HEK293 (cell line): Measurements from ENCODE around the gene CSN2.

Source experiments
- ZBTB17 ChIP-seq: fragments of 450-650 bp; formaldehyde crosslinking; IDR thresholded peaks from 2 replicates; pipeline ENCODE4 v1.5.1; 2016; ENCODE audit warnings: missing biosample characterization, missing genetic modification characterization
- ZNF660 ChIP-seq: fragments of 450-650 bp; IDR thresholded peaks from 2 replicates; pipeline ENCODE4 v1.5.1; 2018; ENCODE audit warnings: missing biosample characterization, mild to moderate bottlenecking, missing genetic modification characterization
- ZNF776 ChIP-seq: fragments of 450-650 bp; formaldehyde crosslinking; IDR thresholded peaks from 2 replicates; pipeline ENCODE4 v1.5.0; 2017; ENCODE audit warnings: missing biosample characterization, missing genetic modification characterization, borderline replicate concordance
- TF ChIP-seq, protein P1 (sequence below): fragments of 450-650 bp; formaldehyde crosslinking; IDR thresholded peaks from 2 replicates; pipeline ENCODE4 v1.5.1; 2016; ENCODE audit warnings: missing biosample characterization, missing genetic modification characterization
- TF ChIP-seq, protein P2 (sequence below): sonication (generic); formaldehyde crosslinking; IDR thresholded peaks from 2 replicates; pipeline ENCODE4 v1.8.1; 2022; ENCODE audit warnings: mild to moderate bottlenecking, moderate library complexity, missing genetic modification reagents
- TF ChIP-seq, protein P3 (sequence below): fragments of 450-650 bp; formaldehyde crosslinking; IDR thresholded peaks from 2 replicates; pipeline ENCODE4 v1.5.1; 2016; ENCODE audit warnings: missing biosample characterization, missing genetic modification characterization
- TF ChIP-seq, protein P4 (sequence below): fragments of 450-650 bp; formaldehyde crosslinking; conservative IDR thresholded peaks from 2 replicates; pipeline ENCODE4 v1.5.1; 2016; ENCODE audit warnings: low read depth, missing biosample characterization, missing genetic modification characterization
- TF ChIP-seq, protein P5 (sequence below): fragments of 450-650 bp; formaldehyde crosslinking; IDR thresholded peaks from 2 replicates; pipeline ENCODE4 v1.5.1; 2016; ENCODE audit warnings: missing biosample characterization, missing genetic modification characterization

DNA sequence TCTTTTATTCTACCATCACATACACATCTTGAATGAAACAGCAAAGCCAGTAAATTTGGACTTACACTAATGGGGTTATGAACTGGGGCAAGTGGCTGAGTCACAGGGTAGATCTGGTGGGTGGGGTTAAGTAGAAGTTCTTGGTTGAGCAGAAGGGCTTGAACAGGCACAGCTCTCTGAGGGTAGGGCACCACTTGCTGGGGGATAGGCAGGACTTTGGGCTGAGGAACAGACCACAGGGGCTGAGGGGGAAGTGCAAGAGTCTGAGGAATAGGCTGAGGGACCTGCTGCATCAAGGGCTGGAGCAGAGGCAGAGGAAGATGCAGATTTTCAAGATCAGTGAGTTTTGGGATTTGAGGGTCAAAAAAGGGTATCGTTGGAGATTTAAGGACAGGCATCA lies 8.3 kb downstream of the CSN2 start:
- TF ChIP-seq, protein P1, sequence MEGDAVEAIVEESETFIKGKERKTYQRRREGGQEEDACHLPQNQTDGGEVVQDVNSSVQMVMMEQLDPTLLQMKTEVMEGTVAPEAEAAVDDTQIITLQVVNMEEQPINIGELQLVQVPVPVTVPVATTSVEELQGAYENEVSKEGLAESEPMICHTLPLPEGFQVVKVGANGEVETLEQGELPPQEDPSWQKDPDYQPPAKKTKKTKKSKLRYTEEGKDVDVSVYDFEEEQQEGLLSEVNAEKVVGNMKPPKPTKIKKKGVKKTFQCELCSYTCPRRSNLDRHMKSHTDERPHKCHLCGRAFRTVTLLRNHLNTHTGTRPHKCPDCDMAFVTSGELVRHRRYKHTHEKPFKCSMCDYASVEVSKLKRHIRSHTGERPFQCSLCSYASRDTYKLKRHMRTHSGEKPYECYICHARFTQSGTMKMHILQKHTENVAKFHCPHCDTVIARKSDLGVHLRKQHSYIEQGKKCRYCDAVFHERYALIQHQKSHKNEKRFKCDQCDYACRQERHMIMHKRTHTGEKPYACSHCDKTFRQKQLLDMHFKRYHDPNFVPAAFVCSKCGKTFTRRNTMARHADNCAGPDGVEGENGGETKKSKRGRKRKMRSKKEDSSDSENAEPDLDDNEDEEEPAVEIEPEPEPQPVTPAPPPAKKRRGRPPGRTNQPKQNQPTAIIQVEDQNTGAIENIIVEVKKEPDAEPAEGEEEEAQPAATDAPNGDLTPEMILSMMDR (tag by site-specific recombination): no peak
- TF ChIP-seq, protein P2, sequence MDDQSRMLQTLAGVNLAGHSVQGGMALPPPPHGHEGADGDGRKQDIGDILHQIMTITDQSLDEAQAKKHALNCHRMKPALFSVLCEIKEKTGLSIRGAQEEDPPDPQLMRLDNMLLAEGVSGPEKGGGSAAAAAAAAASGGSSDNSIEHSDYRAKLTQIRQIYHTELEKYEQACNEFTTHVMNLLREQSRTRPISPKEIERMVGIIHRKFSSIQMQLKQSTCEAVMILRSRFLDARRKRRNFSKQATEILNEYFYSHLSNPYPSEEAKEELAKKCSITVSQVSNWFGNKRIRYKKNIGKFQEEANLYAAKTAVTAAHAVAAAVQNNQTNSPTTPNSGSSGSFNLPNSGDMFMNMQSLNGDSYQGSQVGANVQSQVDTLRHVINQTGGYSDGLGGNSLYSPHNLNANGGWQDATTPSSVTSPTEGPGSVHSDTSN (CRISPR knock-in tag): no peak
- TF ChIP-seq ZBTB17 (tag by site-specific recombination) (no peak), ZNF660 (no peak), ZNF776 (tag by site-specific recombination) (no peak)
- TF ChIP-seq, protein P3, sequence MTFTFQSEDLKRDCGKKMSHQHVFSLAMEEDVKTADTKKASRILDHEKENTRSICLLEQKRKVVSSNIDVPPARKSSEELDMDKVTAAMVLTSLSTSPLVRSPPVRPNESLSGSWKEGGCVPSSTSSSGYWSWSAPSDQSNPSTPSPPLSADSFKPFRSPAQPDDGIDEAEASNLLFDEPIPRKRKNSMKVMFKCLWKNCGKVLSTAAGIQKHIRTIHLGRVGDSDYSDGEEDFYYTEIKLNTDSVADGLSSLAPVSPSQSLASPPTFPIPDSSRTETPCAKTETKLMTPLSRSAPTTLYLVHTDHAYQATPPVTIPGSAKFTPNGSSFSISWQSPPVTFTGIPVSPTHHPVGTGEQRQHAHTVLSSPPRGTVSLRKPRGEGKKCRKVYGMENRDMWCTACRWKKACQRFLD (tag by site-specific recombination): no peak
- TF ChIP-seq, protein P4, sequence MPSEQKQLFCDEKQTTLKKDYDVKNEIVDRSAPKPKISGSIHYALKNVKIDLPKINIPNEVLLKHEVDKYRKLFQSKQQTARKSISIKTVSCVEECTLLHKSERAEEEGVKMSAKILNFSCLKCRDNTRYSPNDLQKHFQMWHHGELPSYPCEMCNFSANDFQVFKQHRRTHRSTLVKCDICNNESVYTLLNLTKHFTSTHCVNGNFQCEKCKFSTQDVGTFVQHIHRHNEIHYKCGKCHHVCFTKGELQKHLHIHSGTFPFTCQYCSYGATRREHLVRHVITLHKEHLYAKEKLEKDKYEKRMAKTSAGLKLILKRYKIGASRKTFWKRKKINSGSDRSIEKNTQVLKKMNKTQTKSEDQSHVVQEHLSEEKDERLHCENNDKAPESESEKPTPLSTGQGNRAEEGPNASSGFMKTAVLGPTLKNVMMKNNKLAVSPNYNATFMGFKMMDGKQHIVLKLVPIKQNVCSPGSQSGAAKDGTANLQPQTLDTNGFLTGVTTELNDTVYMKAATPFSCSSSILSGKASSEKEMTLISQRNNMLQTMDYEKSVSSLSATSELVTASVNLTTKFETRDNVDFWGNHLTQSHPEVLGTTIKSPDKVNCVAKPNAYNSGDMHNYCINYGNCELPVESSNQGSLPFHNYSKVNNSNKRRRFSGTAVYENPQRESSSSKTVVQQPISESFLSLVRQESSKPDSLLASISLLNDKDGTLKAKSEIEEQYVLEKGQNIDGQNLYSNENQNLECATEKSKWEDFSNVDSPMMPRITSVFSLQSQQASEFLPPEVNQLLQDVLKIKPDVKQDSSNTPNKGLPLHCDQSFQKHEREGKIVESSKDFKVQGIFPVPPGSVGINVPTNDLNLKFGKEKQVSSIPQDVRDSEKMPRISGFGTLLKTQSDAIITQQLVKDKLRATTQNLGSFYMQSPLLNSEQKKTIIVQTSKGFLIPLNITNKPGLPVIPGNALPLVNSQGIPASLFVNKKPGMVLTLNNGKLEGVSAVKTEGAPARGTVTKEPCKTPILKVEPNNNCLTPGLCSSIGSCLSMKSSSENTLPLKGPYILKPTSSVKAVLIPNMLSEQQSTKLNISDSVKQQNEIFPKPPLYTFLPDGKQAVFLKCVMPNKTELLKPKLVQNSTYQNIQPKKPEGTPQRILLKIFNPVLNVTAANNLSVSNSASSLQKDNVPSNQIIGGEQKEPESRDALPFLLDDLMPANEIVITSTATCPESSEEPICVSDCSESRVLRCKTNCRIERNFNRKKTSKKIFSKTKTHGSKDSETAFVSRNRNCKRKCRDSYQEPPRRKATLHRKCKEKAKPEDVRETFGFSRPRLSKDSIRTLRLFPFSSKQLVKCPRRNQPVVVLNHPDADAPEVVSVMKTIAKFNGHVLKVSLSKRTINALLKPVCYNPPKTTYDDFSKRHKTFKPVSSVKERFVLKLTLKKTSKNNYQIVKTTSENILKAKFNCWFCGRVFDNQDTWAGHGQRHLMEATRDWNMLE (tag by site-specific recombination): no peak
- TF ChIP-seq, protein P5, sequence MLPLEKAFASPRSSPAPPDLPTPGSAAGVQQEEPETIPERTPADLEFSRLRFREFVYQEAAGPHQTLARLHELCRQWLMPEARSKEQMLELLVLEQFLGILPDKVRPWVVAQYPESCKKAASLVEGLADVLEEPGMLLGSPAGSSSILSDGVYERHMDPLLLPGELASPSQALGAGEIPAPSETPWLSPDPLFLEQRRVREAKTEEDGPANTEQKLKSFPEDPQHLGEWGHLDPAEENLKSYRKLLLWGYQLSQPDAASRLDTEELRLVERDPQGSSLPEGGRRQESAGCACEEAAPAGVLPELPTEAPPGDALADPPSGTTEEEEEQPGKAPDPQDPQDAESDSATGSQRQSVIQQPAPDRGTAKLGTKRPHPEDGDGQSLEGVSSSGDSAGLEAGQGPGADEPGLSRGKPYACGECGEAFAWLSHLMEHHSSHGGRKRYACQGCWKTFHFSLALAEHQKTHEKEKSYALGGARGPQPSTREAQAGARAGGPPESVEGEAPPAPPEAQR: no peak
